K562 (cell line): ENCODE data around the gene P2RX3. TPM values are rescaled to one million over a fixed set of nuclear protein-coding genes. Genes with fewer than 3 reads are reported as not detected.

Experiments
- ADNP ChIP-seq: fragments of 200-800 bp; sonication (Bioruptor generic); IDR thresholded peaks from 2 replicates; pipeline ENCODE4 v1.6.1; 2016; ENCODE audit warnings: missing genetic modification characterization, missing compliant biosample characterization
- CBFA2T3 ChIP-seq: fragments of 450-650 bp; IDR thresholded peaks from 2 replicates; pipeline ENCODE4 v1.6.1; 2017
- DACH1 ChIP-seq: fragments of 450-650 bp; IDR thresholded peaks from 2 replicates; pipeline ENCODE4 v1.6.1; 2018; ENCODE audit not compliant: partially characterized antibody
- ETV6 ChIP-seq, 3 experiments: fragments of 150-350 bp in 1 of 3; sonication (generic) in 1 of 3; formaldehyde crosslinking in 1 of 3; IDR thresholded peaks; 2 replicates each; pipeline versions ENCODE4 v1.6.1 to v1.8.0; 2014 to 2022; ENCODE audit warnings: borderline replicate concordance in 2 of 3, low read depth in 2 of 3, antibody characterized with exemption in 1 of 3, low read length in 1 of 3, mild to moderate bottlenecking in 1 of 3, missing genetic modification reagents in 1 of 3
- FOSL1 ChIP-seq: fragments of 200-800 bp; sonication (Bioruptor generic); conservative IDR thresholded peaks from 2 replicates; pipeline ENCODE4 v1.6.1; 2016; ENCODE audit warnings: missing genetic modification characterization, missing compliant biosample characterization
- HNRNPH1 ChIP-seq: fragments of 200-400 bp; formaldehyde crosslinking; optimal IDR thresholded peaks from 2 replicates; pipeline ENCODE3; 2017; ENCODE audit warnings: low read depth, mild to moderate bottlenecking, low read length, moderate library complexity
- MECOM ChIP-seq: fragments of 250-450 bp; sonication (Bioruptor Pico); IDR thresholded peaks from 2 replicates; pipeline ENCODE4 v1.8.0; 2022; ENCODE audit warnings: inconsistent platforms
- RBM17 ChIP-seq: fragments of 200-400 bp; formaldehyde crosslinking; IDR thresholded peaks from 2 replicates; pipeline ENCODE4 v1.6.1; 2017; ENCODE audit warnings: low read depth, mild to moderate bottlenecking, low read length, borderline replicate concordance
- TRIM24 ChIP-seq, 2 experiments: fragments of 450-650 bp; IDR thresholded peaks; 2 replicates each; pipeline ENCODE4 v1.6.1; 2016
- ZNF253 ChIP-seq: fragments of 250-450 bp; sonication (Bioruptor Pico); conservative IDR thresholded peaks from 2 replicates; pipeline ENCODE4 v1.6.1; 2021; ENCODE audit warnings: mild to moderate bottlenecking
- ZNF384 ChIP-seq: IDR thresholded peaks from 2 replicates; pipeline ENCODE4 v1.6.1; 2012; ENCODE audit warnings: low read depth, low read length, improper control_type of control experiment
- ZNF717 ChIP-seq: fragments of 250-450 bp; sonication (Bioruptor Pico); IDR thresholded peaks from 2 replicates; pipeline ENCODE4 v1.5.0; 2021
- ZNF79 ChIP-seq: fragments of 250-450 bp; sonication (Bioruptor Pico); IDR thresholded peaks from 2 replicates; pipeline ENCODE4 v1.4.0; 2020; ENCODE audit warnings: low read depth, mild to moderate bottlenecking, moderate library complexity
- polyA plus RNA-seq, 8 experiments: library from polyadenylated mRNA; depleted of rRNA in 4 of 8; stranded (reverse) in 5 of 8; unstranded in 3 of 8; fragments of >200 nt; fragmentation: Nextera tagmentation in 2 of 8; fragmentation: Illumina TruSeq in 1 of 8; extraction: Ambion mirVana in 2 of 8; extraction: Trizol in 1 of 8; gene quantifications; 2 replicates each; pipeline versions ENCODE4 v1.2.1 to v1.2.3, GENCODE V29; 2011 to 2014; ENCODE audit warnings: inconsistent platforms in 1 of 8, missing spikeins in 1 of 8
- total RNA-seq, 7 experiments: library from RNA; depleted of rRNA in 6 of 7; stranded (reverse); fragments of >200 nt in 6 of 7; fragmentation: Illumina TruSeq in 2 of 7; extraction: Trizol in 2 of 7; gene quantifications; 2 replicates each; pipeline versions ENCODE4 v1.2.1 to v1.2.3, GENCODE V29; 2011 to 2021; ENCODE audit warnings: low replicate concordance in 1 of 7
- TF ChIP-seq, protein P1 (sequence below): fragments of 250-450 bp; sonication (Bioruptor Pico); IDR thresholded peaks from 2 replicates; pipeline ENCODE4 v1.4.0; 2020
- TF ChIP-seq, protein P2 (sequence below), 2 experiments: IDR thresholded peaks in 1 of 2; conservative IDR thresholded peaks in 1 of 2; 2 replicates each; pipeline ENCODE4 v1.6.1; 2016; ENCODE audit warnings: low read depth in 2 of 2, mild to moderate bottlenecking in 1 of 2, missing compliant biosample characterization in 1 of 2, missing genetic modification characterization in 1 of 2, moderate library complexity in 1 of 2

The P2RX3 gene
- total and polyA plus RNA-seq, 9 of the 15 experiments (the other 6 are each of a cell fraction or from before 2014, with no cell fraction given), result not detected

DNA sequence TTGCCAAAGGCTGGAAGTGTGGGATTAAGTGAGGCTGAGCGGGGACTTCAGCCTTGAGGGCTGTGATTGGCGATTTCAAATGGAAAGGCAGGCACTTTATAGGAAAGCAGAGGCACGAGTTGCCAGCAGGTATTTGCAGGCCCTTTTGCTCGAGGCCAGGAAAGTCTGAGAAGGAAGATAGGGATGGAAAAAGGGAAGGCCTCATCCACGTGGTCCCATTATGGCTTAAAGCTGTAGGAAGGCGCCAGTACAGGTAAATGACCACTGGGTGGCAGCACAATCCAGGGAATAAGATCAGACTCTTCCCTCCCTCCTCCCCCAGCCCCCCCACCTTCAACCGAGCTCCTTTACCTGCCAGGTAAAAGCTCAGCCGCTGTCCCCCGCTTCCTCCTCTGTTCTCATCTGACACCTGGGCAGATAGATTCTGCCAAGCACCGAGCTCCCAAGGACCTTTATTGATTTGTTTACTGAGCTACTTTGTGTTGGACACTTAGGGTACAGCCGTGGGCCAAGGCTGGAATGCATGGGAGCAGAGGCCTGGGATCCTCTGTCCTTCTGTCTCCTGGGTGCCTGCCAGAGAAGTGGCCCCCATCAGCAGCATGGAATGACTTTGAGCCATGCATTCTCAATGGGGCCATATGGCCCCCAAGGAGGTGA lies 7.5 kb downstream of the P2RX3 start (continued):
- TF ChIP-seq ETV6 (IDR thresholded peaks at IDR 0.05; ENCODE audit: borderline replicate concordance in 1 of 2, low read depth in 2 of 2, low read length in 1 of 2) (no peak), ETV6 (CRISPR knock-in tag; IDR thresholded peaks at IDR 0.05; ENCODE audit: borderline replicate concordance) (no peak), TRIM24 (IDR thresholded peaks at IDR 0.05) (no peak), HNRNPH1 (no peak), ZNF384 (no peak), RBM17 (no peak), ZNF717 (CRISPR knock-in tag) (no peak), CBFA2T3 (no peak), FOSL1 (no peak), ZNF79 (CRISPR knock-in tag) (no peak), MECOM (CRISPR knock-in tag) (no peak), ADNP (tag) (no peak), DACH1 (no peak), ZNF253 (CRISPR knock-in tag) (no peak)
- TF ChIP-seq, protein P1, sequence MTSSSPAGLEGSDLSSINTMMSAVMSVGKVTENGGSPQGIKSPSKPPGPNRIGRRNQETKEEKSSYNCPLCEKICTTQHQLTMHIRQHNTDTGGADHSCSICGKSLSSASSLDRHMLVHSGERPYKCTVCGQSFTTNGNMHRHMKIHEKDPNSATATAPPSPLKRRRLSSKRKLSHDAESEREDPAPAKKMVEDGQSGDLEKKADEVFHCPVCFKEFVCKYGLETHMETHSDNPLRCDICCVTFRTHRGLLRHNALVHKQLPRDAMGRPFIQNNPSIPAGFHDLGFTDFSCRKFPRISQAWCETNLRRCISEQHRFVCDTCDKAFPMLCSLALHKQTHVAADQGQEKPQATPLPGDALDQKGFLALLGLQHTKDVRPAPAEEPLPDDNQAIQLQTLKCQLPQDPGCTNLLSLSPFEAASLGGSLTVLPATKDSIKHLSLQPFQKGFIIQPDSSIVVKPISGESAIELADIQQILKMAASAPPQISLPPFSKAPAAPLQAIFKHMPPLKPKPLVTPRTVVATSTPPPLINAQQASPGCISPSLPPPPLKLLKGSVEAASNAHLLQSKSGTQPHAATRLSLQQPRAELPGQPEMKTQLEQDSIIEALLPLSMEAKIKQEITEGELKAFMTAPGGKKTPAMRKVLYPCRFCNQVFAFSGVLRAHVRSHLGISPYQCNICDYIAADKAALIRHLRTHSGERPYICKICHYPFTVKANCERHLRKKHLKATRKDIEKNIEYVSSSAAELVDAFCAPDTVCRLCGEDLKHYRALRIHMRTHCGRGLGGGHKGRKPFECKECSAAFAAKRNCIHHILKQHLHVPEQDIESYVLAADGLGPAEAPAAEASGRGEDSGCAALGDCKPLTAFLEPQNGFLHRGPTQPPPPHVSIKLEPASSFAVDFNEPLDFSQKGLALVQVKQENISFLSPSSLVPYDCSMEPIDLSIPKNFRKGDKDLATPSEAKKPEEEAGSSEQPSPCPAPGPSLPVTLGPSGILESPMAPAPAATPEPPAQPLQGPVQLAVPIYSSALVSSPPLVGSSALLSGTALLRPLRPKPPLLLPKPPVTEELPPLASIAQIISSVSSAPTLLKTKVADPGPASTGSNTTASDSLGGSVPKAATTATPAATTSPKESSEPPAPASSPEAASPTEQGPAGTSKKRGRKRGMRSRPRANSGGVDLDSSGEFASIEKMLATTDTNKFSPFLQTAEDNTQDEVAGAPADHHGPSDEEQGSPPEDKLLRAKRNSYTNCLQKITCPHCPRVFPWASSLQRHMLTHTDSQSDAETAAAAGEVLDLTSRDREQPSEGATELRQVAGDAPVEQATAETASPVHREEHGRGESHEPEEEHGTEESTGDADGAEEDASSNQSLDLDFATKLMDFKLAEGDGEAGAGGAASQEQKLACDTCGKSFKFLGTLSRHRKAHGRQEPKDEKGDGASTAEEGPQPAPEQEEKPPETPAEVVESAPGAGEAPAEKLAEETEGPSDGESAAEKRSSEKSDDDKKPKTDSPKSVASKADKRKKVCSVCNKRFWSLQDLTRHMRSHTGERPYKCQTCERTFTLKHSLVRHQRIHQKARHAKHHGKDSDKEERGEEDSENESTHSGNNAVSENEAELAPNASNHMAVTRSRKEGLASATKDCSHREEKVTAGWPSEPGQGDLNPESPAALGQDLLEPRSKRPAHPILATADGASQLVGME (CRISPR knock-in tag), result no peak
- TF ChIP-seq, protein P2, sequence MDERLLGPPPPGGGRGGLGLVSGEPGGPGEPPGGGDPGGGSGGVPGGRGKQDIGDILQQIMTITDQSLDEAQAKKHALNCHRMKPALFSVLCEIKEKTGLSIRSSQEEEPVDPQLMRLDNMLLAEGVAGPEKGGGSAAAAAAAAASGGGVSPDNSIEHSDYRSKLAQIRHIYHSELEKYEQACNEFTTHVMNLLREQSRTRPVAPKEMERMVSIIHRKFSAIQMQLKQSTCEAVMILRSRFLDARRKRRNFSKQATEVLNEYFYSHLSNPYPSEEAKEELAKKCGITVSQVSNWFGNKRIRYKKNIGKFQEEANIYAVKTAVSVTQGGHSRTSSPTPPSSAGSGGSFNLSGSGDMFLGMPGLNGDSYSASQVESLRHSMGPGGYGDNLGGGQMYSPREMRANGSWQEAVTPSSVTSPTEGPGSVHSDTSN (CRISPR knock-in tag; IDR thresholded peaks at IDR 0.05; ENCODE audit: low read depth), result no peak
- TF ChIP-seq, protein P2 (tag; conservative IDR thresholded peaks at IDR 0.05; ENCODE audit: low read depth), result no peak
